Neural crest cell (in vitro differentiated cells): ENCODE measurements around the gene DCXR. TPM values are rescaled to one million over a fixed set of nuclear protein-coding genes. Genes with fewer than 3 reads are reported as not detected.

Experiments used
- DNase-seq: peaks from one replicate; pipeline ENCODE4 v3.0.0; 2021; ENCODE audit warnings: low read depth, mixed read lengths, low spot score
- H3K27ac Mint-ChIP-seq: one replicate; pipeline ENCODE4 v1.8.0; 2021; ENCODE audit warnings: mild to moderate bottlenecking, mixed read lengths; ENCODE audit not compliant: unreplicated experiment
- H3K27me3 Mint-ChIP-seq: 2 replicates; pipeline ENCODE4 v1.8.0; 2021; ENCODE audit warnings: low read depth, mild to moderate bottlenecking, mixed read lengths
- H3K36me3 Mint-ChIP-seq: 2 replicates; pipeline ENCODE4 v1.8.0; 2021; ENCODE audit warnings: low read depth, mild to moderate bottlenecking, mixed read lengths
- H3K4me1 Mint-ChIP-seq: 2 replicates; pipeline ENCODE4 v1.8.0; 2021; ENCODE audit warnings: mixed read lengths
- H3K4me3 Mint-ChIP-seq: one replicate; pipeline ENCODE4 v1.8.0; 2021; ENCODE audit warnings: mild to moderate bottlenecking, mixed read lengths
- H3K9me3 Mint-ChIP-seq: 2 replicates; pipeline ENCODE4 v1.8.0; 2021; ENCODE audit warnings: mixed read lengths
- total RNA-seq: library from RNA; stranded (reverse); gene quantifications from 2 replicates; pipeline ENCODE4 v1.2.1, GENCODE V29; 2021
- TF ChIP-seq, protein P1 (sequence below): fragments of 200-600 bp; sonication (generic); conservative IDR thresholded peaks from 2 replicates; pipeline ENCODE4 v1.5.0; 2021; ENCODE audit warnings: antibody characterized with exemption, mild to moderate bottlenecking

Gene DCXR
- total RNA-seq, 1 donor from 2014 or later = 198 TPM

DNA sequence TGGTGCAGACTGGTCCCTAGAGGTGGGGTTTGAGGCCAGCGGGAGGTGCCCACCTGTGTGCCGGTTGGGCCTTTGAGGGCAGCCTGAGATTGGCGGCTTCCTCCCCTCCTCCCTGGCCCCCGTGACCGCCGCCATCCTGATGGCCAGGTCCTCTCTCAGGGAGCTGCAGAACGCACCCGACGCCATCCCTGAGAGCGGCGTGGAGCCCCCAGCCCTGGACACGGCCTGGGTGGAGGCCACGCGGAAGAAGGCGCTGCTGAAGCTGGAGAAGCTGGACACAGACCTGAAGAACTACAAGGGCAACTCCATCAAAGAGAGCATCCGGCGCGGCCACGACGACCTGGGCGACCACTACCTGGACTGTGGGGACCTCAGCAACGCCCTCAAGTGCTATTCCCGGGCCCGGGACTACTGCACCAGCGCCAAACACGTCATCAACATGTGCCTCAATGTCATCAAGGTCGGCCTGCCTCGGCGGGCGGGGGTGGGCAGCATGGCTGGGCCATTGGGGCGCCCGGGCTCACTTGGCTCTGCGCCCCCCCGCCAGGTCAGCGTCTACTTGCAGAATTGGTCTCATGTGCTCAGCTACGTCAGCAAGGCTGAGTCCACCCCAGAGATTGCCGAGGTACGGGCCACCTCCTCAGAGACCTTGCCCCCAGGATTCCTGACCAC is 17.0 kb upstream of the DCXR start:
- no peaks in the 10 kb centered on the region for H3K9me3 Mint-ChIP-seq
- H3K36me3 Mint-ChIP-seq = no peaks in the 10 kb centered on the region

DNA sequence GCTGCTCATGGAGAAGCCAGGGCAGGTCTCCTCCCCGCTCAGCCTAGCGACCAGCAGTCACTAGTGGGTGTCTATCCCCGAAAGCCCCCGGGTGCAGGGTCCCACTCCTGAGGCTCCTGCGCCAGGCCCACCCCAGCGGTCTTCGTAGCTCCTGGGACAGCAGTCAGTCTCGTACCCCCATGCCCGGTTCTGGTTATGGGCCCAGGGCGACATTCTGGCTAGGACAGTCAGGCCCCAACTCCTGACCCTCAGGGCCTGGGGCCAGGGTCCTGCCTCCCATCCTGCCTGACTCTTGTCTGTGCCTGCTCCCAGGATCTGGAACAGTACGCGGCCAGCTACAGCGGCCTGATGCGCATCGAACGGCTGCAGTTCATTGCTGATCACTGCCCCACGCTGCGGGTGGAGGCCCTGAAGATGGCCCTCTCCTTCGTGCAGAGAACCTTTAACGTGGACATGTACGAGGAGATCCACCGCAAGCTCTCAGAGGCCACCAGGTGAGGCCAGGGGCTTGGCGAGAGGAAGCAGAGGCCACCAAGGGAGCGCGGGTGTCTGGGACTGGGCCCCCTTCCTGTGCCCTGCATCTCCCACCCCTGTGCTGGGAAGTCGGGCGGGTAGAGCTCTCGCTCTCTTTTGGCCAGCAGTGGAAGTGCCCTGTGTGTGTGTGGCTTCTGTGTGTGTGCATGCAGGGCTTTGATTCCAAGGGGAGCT is 16.2 kb upstream of the DCXR start:
- H3K4me3 Mint-ChIP-seq = peak overlapping the region; percentile 87
- no peak overlapping the region for H3K27ac Mint-ChIP-seq
- H3K36me3 Mint-ChIP-seq = no peaks in the 10 kb centered on the region
- H3K27me3 Mint-ChIP-seq = no peaks in the 10 kb centered on the region
- H3K4me1 Mint-ChIP-seq = no peaks in the 10 kb centered on the region
- no peaks in the 10 kb centered on the region for H3K9me3 Mint-ChIP-seq
- DNase-seq = no peak
- TF ChIP-seq, protein P1, sequence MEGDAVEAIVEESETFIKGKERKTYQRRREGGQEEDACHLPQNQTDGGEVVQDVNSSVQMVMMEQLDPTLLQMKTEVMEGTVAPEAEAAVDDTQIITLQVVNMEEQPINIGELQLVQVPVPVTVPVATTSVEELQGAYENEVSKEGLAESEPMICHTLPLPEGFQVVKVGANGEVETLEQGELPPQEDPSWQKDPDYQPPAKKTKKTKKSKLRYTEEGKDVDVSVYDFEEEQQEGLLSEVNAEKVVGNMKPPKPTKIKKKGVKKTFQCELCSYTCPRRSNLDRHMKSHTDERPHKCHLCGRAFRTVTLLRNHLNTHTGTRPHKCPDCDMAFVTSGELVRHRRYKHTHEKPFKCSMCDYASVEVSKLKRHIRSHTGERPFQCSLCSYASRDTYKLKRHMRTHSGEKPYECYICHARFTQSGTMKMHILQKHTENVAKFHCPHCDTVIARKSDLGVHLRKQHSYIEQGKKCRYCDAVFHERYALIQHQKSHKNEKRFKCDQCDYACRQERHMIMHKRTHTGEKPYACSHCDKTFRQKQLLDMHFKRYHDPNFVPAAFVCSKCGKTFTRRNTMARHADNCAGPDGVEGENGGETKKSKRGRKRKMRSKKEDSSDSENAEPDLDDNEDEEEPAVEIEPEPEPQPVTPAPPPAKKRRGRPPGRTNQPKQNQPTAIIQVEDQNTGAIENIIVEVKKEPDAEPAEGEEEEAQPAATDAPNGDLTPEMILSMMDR = no peak

More for the DNA sequence above, 17.0 kb upstream of the DCXR start:
- Mint-ChIP-seq H3K27me3 (no peaks in the 10 kb centered on the region), H3K4me1 (no peaks in the 10 kb centered on the region), H3K27ac (no peak overlapping the region), H3K4me3 (peak overlapping the region; percentile 67)
- TF ChIP-seq, protein P1 = no peak
- no peak for DNase-seq

DNA sequence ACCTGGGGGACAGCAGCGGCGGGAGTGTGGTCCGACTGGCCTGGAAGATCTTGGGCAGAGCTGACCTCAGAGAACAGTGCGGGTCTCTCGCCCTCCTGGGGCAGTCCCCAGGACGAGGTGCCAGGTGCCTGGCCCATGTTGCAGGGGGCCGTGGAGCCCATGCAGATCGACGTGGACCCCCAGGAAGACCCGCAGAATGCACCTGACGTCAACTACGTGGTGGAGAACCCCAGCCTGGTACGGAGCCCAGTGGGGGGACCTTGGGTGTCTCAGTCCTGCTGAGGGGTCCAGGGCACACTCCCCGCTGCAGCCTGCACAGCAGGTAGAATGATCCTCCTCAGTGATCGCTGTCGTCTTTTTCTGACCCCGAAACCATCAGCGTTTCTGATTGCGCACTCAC is 15.6 kb upstream of the DCXR start:
- no peaks in the 10 kb centered on the region for H3K36me3 Mint-ChIP-seq
- DNase-seq = no peak
- peak overlapping the region; percentile 87 for H3K4me3 Mint-ChIP-seq
- TF ChIP-seq, protein P1 = no peak
- H3K27me3 Mint-ChIP-seq = no peaks in the 10 kb centered on the region
- no peaks in the 10 kb centered on the region for H3K9me3 Mint-ChIP-seq
- no peak overlapping the region for H3K27ac Mint-ChIP-seq
- no peaks in the 10 kb centered on the region for H3K4me1 Mint-ChIP-seq

DNA sequence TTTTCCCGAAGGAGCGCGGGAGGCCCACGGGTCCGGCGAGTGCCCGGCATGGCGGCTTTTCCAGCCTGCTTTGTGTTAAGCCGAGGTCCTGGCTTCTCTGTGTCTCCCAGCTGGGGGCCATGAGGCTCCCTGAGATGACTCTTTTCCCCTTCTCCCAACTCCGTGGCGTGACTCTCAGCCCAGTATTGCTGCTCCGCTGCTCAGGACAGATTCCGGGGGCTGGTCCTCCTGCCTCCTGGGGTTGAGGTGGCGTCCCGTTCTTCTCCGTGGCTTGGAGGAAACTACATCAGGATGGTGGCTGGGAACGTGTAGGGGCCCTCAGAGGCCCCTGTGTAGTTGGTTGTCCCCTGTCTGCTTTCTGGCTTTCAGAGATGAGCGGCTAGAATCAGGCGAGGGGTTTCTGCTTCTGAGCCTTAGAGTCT is 15.2 kb upstream of the DCXR start:
- H3K27ac Mint-ChIP-seq = peak overlapping the region; percentile 12
- H3K36me3 Mint-ChIP-seq = peaks cover 1% of the 10 kb centered on the region
- H3K4me1 Mint-ChIP-seq = no peaks in the 10 kb centered on the region

DNA sequence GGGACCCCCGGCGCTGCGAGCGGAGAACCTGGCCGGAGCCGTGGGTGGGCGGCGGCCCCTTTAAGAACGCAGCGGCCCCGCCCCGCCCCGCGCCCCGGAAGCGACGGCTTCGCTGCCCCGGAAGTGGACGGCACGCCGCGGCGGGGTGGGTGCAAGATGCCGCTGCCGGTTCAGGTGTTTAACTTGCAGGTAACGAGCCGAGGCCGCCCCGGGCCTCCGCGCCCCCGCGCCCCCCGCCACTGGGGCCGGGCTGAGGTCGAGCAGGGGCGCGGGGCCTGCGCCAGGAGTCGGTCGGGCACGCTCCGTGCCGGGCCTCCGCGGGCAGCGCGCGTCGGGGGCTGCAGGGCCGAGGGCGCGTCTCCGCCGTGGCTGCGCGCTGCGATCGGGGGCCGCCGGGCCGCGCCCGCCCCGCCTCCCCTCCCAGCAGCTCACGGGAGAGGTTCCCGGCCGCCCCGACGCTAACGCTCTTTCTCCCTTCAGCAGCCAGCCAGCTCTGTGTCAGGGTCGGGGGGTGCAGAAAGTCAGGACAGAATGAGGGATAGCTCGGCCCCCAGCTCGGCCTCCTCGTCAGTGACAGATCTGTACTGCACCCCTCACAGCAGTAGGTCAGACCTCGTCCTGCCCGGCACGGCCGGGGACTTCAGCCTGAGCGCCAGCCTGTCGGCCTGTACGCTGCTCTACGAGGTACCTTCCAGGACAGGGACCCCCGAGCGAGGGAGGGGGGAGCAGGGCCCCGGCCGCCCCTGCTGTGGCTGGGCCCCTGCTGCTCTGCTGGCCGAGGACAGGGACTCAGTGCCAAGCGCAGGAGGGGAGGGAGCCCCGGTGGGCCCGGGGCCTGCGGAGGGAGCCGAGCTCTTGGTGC is 14.5 kb upstream of the DCXR start, which contains the start of the genes GPS1 and RFNG:
TSS of gene GPS1 (plus strand) at position 123 of the 862 bp plus-strand sequence. CDS start at position 157, 34 bp downstream.
TSS of gene RFNG (minus strand) at position 36 of the 862 bp plus-strand sequence. CDS start 45 bp downstream, outside the sequence.
- no peaks in the 10 kb centered on the region for H3K9me3 Mint-ChIP-seq
- H3K27me3 Mint-ChIP-seq = no peaks in the 10 kb centered on the region
- TF ChIP-seq, protein P1 = no peak
- peak within 1 kb of the TSS; percentile 88 for H3K4me3 Mint-ChIP-seq
- peaks cover 5% of the 10 kb centered on the region for H3K36me3 Mint-ChIP-seq
- H3K4me1 Mint-ChIP-seq = no peaks in the 10 kb centered on the region
- peak; percentile 58 for DNase-seq
- H3K27ac Mint-ChIP-seq = peak within 1 kb of the TSS; percentile 12

More for the DNA sequence above, 15.2 kb upstream of the DCXR start:
- Mint-ChIP-seq H3K4me3 (peak overlapping the region; percentile 87), H3K27me3 (no peaks in the 10 kb centered on the region), H3K9me3 (no peaks in the 10 kb centered on the region)
- TF ChIP-seq, protein P1 = no peak
- DNase-seq = no peak
